CD14-positive monocyte (primary cell): Measurements from ENCODE around the gene CNGA3. TPM values are rescaled to one million over a fixed set of nuclear protein-coding genes. Genes with fewer than 3 reads are reported as not detected.
"Not testable (repeated sequence)": the region's sequence is repeated elsewhere in the genome, so short reads cannot be mapped to it uniquely, and the experiment has no call there.

Experiments
- DNase-seq, 3 donors: peaks; one replicate each; pipeline ENCODE4 v3.0.0-alpha.2; 2011 to 2022
- H2AFZ ChIP-seq: 2 replicates; pipeline ENCODE4 v1.6.0; 2012; ENCODE audit warnings: mild to moderate bottlenecking, low read depth, low read length, inconsistent platforms; ENCODE audit not compliant: insufficient read depth, poor library complexity, severe bottlenecking
- H3K27ac ChIP-seq, 2 donors: 1 replicate in 1 of 2; 2 replicates in 1 of 2; pipeline ENCODE4 v1.5.1; 2012 to 2013; ENCODE audit warnings: low read length in 2 of 2, control low read depth in 1 of 2, inconsistent platforms in 1 of 2, low read depth in 1 of 2, mild to moderate bottlenecking in 1 of 2
- H3K27me3 ChIP-seq, 2 donors: one replicate each; pipeline versions ENCODE4 v1.6.0 to v1.6.1; 2011 to 2013; ENCODE audit warnings: low read length in 2 of 2; ENCODE audit not compliant: control insufficient read depth in 2 of 2, insufficient read depth in 2 of 2
- H3K36me3 ChIP-seq, 2 donors: replicated peaks in 1 of 2; 1 replicate in 1 of 2; 2 replicates in 1 of 2; pipeline versions ENCODE4 v1.5.1 to v1.6.1; 2012 to 2013; ENCODE audit warnings: low read length in 2 of 2, control low read depth in 1 of 2, inconsistent platforms in 1 of 2, mild to moderate bottlenecking in 1 of 2; ENCODE audit not compliant: insufficient read depth in 2 of 2, control insufficient read depth in 1 of 2
- H3K4me1 ChIP-seq, 2 donors: 1 replicate in 1 of 2; 2 replicates in 1 of 2; pipeline versions ENCODE4 v1.5.1 to v1.6.1; 2012 to 2013; ENCODE audit warnings: low read length in 2 of 2, control low read depth in 1 of 2, inconsistent platforms in 1 of 2, mild to moderate bottlenecking in 1 of 2, moderate library complexity in 1 of 2; ENCODE audit not compliant: insufficient read depth in 2 of 2, control insufficient read depth in 1 of 2
- H3K4me2 ChIP-seq: replicated peaks from 2 replicates; pipeline ENCODE3; 2012; ENCODE audit warnings: low read length, moderate library complexity, mild to moderate bottlenecking; ENCODE audit not compliant: poor library complexity, severe bottlenecking; ENCODE audit errors: extremely low read depth
- H3K4me3 ChIP-seq, 3 experiments: fragments of 200-600 bp in 1 of 3; sonication (generic) in 1 of 3; replicated peaks in 1 of 3; 1 replicate in 2 of 3; 2 replicates in 1 of 3; pipeline ENCODE4 v1.5.1; 2011 to 2013; ENCODE audit warnings: low read length in 3 of 3, mild to moderate bottlenecking in 3 of 3, control low read depth in 2 of 3, low read depth in 2 of 3, inconsistent platforms in 1 of 3, moderate library complexity in 1 of 3
- H3K79me2 ChIP-seq: 2 replicates; pipeline ENCODE4 v1.6.0; 2012; ENCODE audit warnings: mild to moderate bottlenecking, control low read depth, inconsistent platforms, low read length, moderate library complexity; ENCODE audit not compliant: insufficient read depth
- H3K9ac ChIP-seq: 2 replicates; pipeline ENCODE4 v1.6.0; 2017; ENCODE audit warnings: low read length, mild to moderate bottlenecking; ENCODE audit not compliant: insufficient read depth, poor library complexity, severe bottlenecking
- H3K9me3 ChIP-seq, 2 donors: replicated peaks in 1 of 2; 1 replicate in 1 of 2; 2 replicates in 1 of 2; pipeline versions ENCODE4 v1.5.1 to v1.6.1; 2012 to 2013; ENCODE audit warnings: low read length in 2 of 2, control low read depth in 1 of 2; ENCODE audit not compliant: control insufficient read depth in 1 of 2, insufficient read depth in 1 of 2
- H4K20me1 ChIP-seq: 2 replicates; pipeline ENCODE4 v1.6.0; 2012; ENCODE audit warnings: mild to moderate bottlenecking, low read length, control low read depth, moderate library complexity; ENCODE audit not compliant: insufficient read depth
- H3K27ac Mint-ChIP-seq, 7 donors: one replicate each; pipeline ENCODE4 v1.8.0; 2020; ENCODE audit warnings: mild to moderate bottlenecking in 7 of 7, mixed read lengths in 7 of 7, moderate library complexity in 6 of 7, inconsistent platforms in 2 of 7
- H3K27me3 Mint-ChIP-seq, 3 donors: one replicate each; pipeline ENCODE4 v1.8.0; 2021 to 2022; ENCODE audit warnings: low read depth in 3 of 3, mild to moderate bottlenecking in 3 of 3, mixed read lengths in 3 of 3, moderate library complexity in 3 of 3, inconsistent platforms in 1 of 3
- H3K36me3 Mint-ChIP-seq, 2 donors: one replicate each; pipeline ENCODE4 v1.8.0; 2020; ENCODE audit warnings: mixed read lengths in 2 of 2, inconsistent platforms in 1 of 2, mild to moderate bottlenecking in 1 of 2
- H3K4me1 Mint-ChIP-seq: one replicate; pipeline ENCODE4 v1.8.0; 2020; ENCODE audit warnings: mild to moderate bottlenecking, mixed read lengths
- H3K4me3 Mint-ChIP-seq, 2 donors: one replicate each; pipeline ENCODE4 v1.8.0; 2020; ENCODE audit warnings: mild to moderate bottlenecking in 2 of 2, mixed read lengths in 2 of 2, moderate library complexity in 1 of 2
- H3K9me3 Mint-ChIP-seq, 7 donors: one replicate each; pipeline ENCODE4 v1.8.0; 2020 to 2022; ENCODE audit warnings: mixed read lengths in 7 of 7, mild to moderate bottlenecking in 6 of 7, moderate library complexity in 6 of 7, inconsistent platforms in 2 of 7
- WGBS: methylation state at CpG from one replicate; pipeline ENCODE4 v1.1.5; 2013; ENCODE audit warnings: missing lambda C conversion rate; ENCODE audit not compliant: insufficient coverage; 5-methylcytosine and 5-hydroxymethylcytosine counted together
- intact Hi-C, 2 donors: fragments of 100-400 bp; cut with micrococcal nuclease; formaldehyde crosslinking; loops; one replicate each; pipeline versions ENCODE4 v1.15.0 to v1.15.1; 2023
- polyA plus RNA-seq, 3 donors: library from polyadenylated mRNA; depleted of rRNA in 1 of 3; unstranded in 2 of 3; stranded (reverse) in 1 of 3; fragments of 300-500 nt in 2 of 3; fragments of >200 nt in 1 of 3; fragmentation: Illumina TruSeq in 2 of 3; gene quantifications; 1 replicate in 2 of 3; 2 replicates in 1 of 3; pipeline ENCODE4 v1.2.3, GENCODE V29; 2012 to 2021
- TF ChIP-seq, protein P1 (sequence below): fragments of 200-600 bp; IDR thresholded peaks from one replicate; pipeline ENCODE4 v1.8.0; 2022; ENCODE audit warnings: antibody characterized with exemption, mild to moderate bottlenecking

CNGA3 gene
- polyA plus RNA-seq, 3 donors: not detected

DNA sequence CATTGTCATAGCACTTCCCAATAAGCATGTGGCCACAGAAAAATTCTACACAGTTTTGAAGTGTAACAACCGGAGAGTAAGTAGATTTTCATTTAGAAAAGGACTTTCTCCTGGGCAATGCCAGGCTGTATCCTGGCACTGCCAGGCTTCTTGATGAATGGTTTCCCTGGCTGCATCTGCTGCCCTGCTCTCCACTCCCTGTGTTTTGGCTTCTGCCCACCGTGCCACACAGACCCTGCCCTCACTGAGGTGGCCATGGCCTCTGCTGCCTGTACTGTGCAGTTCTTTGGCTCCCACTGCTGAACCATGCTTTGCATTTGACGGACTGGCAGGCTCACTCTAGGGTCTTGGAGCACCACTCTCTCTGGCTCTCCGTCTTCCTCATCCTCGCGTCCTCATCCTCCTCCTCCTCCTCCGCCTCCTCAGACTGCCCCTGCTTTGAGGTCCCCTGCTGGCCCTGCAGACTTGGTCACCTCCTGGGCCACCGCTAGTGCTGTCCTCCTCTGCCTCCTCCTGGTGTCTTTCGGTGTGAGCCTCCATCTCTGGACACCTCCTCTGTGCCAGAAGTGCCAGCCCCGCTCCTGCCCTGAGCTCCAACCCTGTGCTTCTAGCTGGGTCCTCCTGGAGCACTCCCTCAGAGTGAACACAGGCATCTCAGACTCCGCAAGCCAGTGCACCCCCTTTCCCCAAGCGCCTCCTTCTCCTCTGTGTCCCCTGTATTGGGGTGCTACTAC lies 45.9 kb upstream of the CNGA3 start:
- H3K9me3 Mint-ChIP-seq: peaks cover 0 to 2% (median 0%) of the 10 kb centered on the region in 7 donors
- Histone ChIP-seq H2AFZ (no peak overlapping the region), H4K20me1 (no peaks in the 10 kb centered on the region), H3K9ac (no peak overlapping the region), H3K4me1 (no peaks in the 10 kb centered on the region), H3K79me2 (no peaks in the 10 kb centered on the region), H3K9me3 (no peaks in the 10 kb centered on the region), H3K36me3 (no peaks in the 10 kb centered on the region), H3K4me3 (no peak overlapping the region), H3K27ac (no peak overlapping the region), H3K4me2 (no peak overlapping the region), H3K27me3 (peaks cover 0 to 10% of the 10 kb centered on the region in 2 donors)
- peak overlapping the region in 1 of 7 donors; percentile 51 for H3K27ac Mint-ChIP-seq
- no peak for DNase-seq
- H3K4me3 Mint-ChIP-seq: no peak overlapping the region
- H3K27me3 Mint-ChIP-seq: peaks cover 10 to 37% (median 14%) of the 10 kb centered on the region in 3 donors
- H3K4me1 Mint-ChIP-seq: no peaks in the 10 kb centered on the region
- WGBS: 91% methylated on average over 10 of the region's 12 CpGs
- TF ChIP-seq, protein P1, sequence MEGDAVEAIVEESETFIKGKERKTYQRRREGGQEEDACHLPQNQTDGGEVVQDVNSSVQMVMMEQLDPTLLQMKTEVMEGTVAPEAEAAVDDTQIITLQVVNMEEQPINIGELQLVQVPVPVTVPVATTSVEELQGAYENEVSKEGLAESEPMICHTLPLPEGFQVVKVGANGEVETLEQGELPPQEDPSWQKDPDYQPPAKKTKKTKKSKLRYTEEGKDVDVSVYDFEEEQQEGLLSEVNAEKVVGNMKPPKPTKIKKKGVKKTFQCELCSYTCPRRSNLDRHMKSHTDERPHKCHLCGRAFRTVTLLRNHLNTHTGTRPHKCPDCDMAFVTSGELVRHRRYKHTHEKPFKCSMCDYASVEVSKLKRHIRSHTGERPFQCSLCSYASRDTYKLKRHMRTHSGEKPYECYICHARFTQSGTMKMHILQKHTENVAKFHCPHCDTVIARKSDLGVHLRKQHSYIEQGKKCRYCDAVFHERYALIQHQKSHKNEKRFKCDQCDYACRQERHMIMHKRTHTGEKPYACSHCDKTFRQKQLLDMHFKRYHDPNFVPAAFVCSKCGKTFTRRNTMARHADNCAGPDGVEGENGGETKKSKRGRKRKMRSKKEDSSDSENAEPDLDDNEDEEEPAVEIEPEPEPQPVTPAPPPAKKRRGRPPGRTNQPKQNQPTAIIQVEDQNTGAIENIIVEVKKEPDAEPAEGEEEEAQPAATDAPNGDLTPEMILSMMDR: no peak
- no peaks in the 10 kb centered on the region for H3K36me3 Mint-ChIP-seq
- intact Hi-C loops: no loop called here

GRCh38 chr2:98301469-98301868 lies 44.8 kb upstream of the CNGA3 start:
- Histone ChIP-seq H4K20me1 (no peaks in the 10 kb centered on the region), H3K36me3 (no peaks in the 10 kb centered on the region), H3K9ac (no peak overlapping the region), H3K4me3 (no peak overlapping the region), H3K4me1 (no peaks in the 10 kb centered on the region), H3K79me2 (no peaks in the 10 kb centered on the region), H2AFZ (no peak overlapping the region), H3K27ac (no peak overlapping the region), H3K4me2 (no peak overlapping the region), H3K9me3 (no peaks in the 10 kb centered on the region), H3K27me3 (peaks cover 0 to 10% of the 10 kb centered on the region in 2 donors)
- intact Hi-C loops: no loop called here
- no peaks in the 10 kb centered on the region for H3K4me1 Mint-ChIP-seq
- no peaks in the 10 kb centered on the region for H3K36me3 Mint-ChIP-seq
- TF ChIP-seq, protein P1: no peak
- H3K27ac Mint-ChIP-seq: no peak overlapping the region
- H3K4me3 Mint-ChIP-seq: no peak overlapping the region
- peaks cover 10 to 37% (median 17%) of the 10 kb centered on the region in 3 donors for H3K27me3 Mint-ChIP-seq
- peaks cover 0 to 4% (median 0%) of the 10 kb centered on the region in 7 donors for H3K9me3 Mint-ChIP-seq
- DNase-seq: no peak
- no CpG with 5 or more reads among the region's 5 CpGs for WGBS

DNA sequence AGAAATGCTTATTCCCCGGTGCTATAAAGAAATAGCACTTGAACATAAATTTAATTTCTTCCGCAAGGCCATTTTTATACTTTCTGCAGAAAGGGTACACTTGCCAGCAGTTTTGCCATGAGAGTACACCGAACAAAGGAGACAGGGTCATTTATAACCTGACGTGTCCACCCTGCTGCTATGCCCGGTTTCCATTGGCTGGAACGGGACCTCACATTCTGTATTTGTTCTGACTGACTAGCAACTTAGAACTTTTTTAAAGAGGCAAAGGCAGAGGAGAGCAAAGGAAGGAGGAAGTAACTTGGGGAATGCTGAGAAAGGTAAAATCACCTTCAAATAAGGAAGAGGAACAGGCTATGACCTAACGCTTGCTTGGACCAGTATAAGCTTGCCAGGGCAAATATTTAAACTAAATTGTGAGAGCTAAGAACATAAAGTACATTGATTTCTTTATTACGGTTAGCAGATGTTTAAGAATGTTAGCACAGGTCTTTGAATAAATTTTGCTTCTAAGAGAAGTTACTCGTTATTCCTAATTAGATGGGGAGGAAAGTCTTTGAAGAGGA lies 39.0 kb upstream of the CNGA3 start:
- H3K36me3 Mint-ChIP-seq, H3K4me3 Mint-ChIP-seq, H3K27me3 ChIP-seq, H2AFZ ChIP-seq, H3K36me3 ChIP-seq, H3K9me3 Mint-ChIP-seq, H3K9ac ChIP-seq, H3K27ac ChIP-seq, intact Hi-C loops, H3K79me2 ChIP-seq, H4K20me1 ChIP-seq, H3K4me3 ChIP-seq, H3K9me3 ChIP-seq, H3K27ac Mint-ChIP-seq, DNase-seq, H3K4me1 ChIP-seq, H3K4me1 Mint-ChIP-seq, H3K4me2 ChIP-seq: not testable (repeated sequence)
- 91% methylated on average over 3 of the region's 9 CpGs for WGBS
- H3K27me3 Mint-ChIP-seq: peaks cover 14 to 28% (median 16%) of the 10 kb centered on the region in 3 donors
